ENCODE data around the gene GSG1L2.

The GSG1L2 gene

GRCh38 chr17:9811537-9811936 lies 10.3 kb downstream of the GSG1L2 start:
- no peak for ATAC-seq
- Mint-ChIP-seq H3K27me3 (no peaks in the 10 kb centered on the region), H3K9me3 (peaks cover 5% of the 10 kb centered on the region), H3K36me3 (no peaks in the 10 kb centered on the region), H3K4me1 (no peaks in the 10 kb centered on the region), H3K27ac (no peak overlapping the region), H3K4me3 (no peak overlapping the region)

GRCh38 chr17:9811086-9811485 lies 10.8 kb downstream of the GSG1L2 start:
- H3K9me3 Mint-ChIP-seq, result peaks cover under 1% of the 10 kb centered on the region
- no peaks in the 10 kb centered on the region for H3K27me3 Mint-ChIP-seq
- H3K4me3 Mint-ChIP-seq, result no peak overlapping the region
- no peak overlapping the region for H3K27ac Mint-ChIP-seq
- no peak for ATAC-seq
- no peaks in the 10 kb centered on the region for H3K4me1 Mint-ChIP-seq
- no peaks in the 10 kb centered on the region for H3K36me3 Mint-ChIP-seq

GRCh38 chr17:9810100-9810949 lies 11.6 kb downstream of the GSG1L2 start:
- Mint-ChIP-seq H3K4me3 (no peak overlapping the region), H3K36me3 (no peaks in the 10 kb centered on the region), H3K27me3 (no peaks in the 10 kb centered on the region), H3K4me1 (no peaks in the 10 kb centered on the region), H3K27ac (no peak overlapping the region), H3K9me3 (no peaks in the 10 kb centered on the region)
- no peak for ATAC-seq

- Mint-ChIP-seq H3K27ac (no peak overlapping the region), H3K27me3 (no peaks in the 10 kb centered on the region), H3K4me3 (no peak overlapping the region), H3K36me3 (no peaks in the 10 kb centered on the region), H3K4me1 (no peaks in the 10 kb centered on the region), H3K9me3 (peaks cover 5% of the 10 kb centered on the region)
- no peak for ATAC-seq
These were observed 12.5 kb downstream of the GSG1L2 start for GRCh38 chr17:9809409-9809808.

GRCh38 chr17:9806699-9807098 lies 15.2 kb downstream of the GSG1L2 start:
- Mint-ChIP-seq H3K9me3 (peaks cover 5% of the 10 kb centered on the region), H3K4me1 (no peaks in the 10 kb centered on the region), H3K27ac (no peak overlapping the region), H3K27me3 (no peaks in the 10 kb centered on the region), H3K4me3 (no peak overlapping the region), H3K36me3 (no peaks in the 10 kb centered on the region)
- ATAC-seq, result no peak

- Mint-ChIP-seq H3K4me1 (no peaks in the 10 kb centered on the region), H3K4me3 (no peak overlapping the region), H3K27ac (no peak overlapping the region), H3K9me3 (peaks cover 5% of the 10 kb centered on the region), H3K27me3 (no peaks in the 10 kb centered on the region), H3K36me3 (no peaks in the 10 kb centered on the region)
- no peak for ATAC-seq
These were observed 16.1 kb downstream of the GSG1L2 start for GRCh38 chr17:9805769-9806168.

GRCh38 chr17:9802697-9803096 lies 19.2 kb downstream of the GSG1L2 start:
- Mint-ChIP-seq H3K27ac (no peak overlapping the region), H3K9me3 (peaks cover 5% of the 10 kb centered on the region), H3K36me3 (no peaks in the 10 kb centered on the region), H3K4me3 (no peak overlapping the region), H3K4me1 (no peaks in the 10 kb centered on the region), H3K27me3 (peaks cover 16% of the 10 kb centered on the region)
- ATAC-seq, result no peak

- ATAC-seq, result no peak
- peaks cover 20% of the 10 kb centered on the region for H3K27me3 Mint-ChIP-seq
- no peak overlapping the region for H3K4me3 Mint-ChIP-seq
- H3K4me1 Mint-ChIP-seq, result no peaks in the 10 kb centered on the region
- H3K36me3 Mint-ChIP-seq, result no peaks in the 10 kb centered on the region
- no peak overlapping the region for H3K27ac Mint-ChIP-seq
- H3K9me3 Mint-ChIP-seq, result peaks cover 5% of the 10 kb centered on the region
These were observed 19.6 kb downstream of the GSG1L2 start for GRCh38 chr17:9802294-9802693.

GRCh38 chr17:9801505-9801904 lies 20.4 kb downstream of the GSG1L2 start:
- Mint-ChIP-seq H3K36me3 (no peaks in the 10 kb centered on the region), H3K9me3 (peaks cover 5% of the 10 kb centered on the region), H3K4me3 (no peak overlapping the region), H3K4me1 (no peaks in the 10 kb centered on the region), H3K27me3 (peaks cover 23% of the 10 kb centered on the region), H3K27ac (no peak overlapping the region)
- no peak for ATAC-seq

- no peak overlapping the region for H3K27ac Mint-ChIP-seq
- no peaks in the 10 kb centered on the region for H3K9me3 Mint-ChIP-seq
- H3K4me1 Mint-ChIP-seq, result no peaks in the 10 kb centered on the region
- H3K36me3 Mint-ChIP-seq, result no peaks in the 10 kb centered on the region
- H3K27me3 Mint-ChIP-seq, result peaks cover 23% of the 10 kb centered on the region
- ATAC-seq, result no peak
- H3K4me3 Mint-ChIP-seq, result no peak overlapping the region
These were observed 23.2 kb downstream of the GSG1L2 start for GRCh38 chr17:9798724-9799123.

- no peak overlapping the region for H3K4me3 Mint-ChIP-seq
- H3K9me3 Mint-ChIP-seq, result no peaks in the 10 kb centered on the region
- no peaks in the 10 kb centered on the region for H3K4me1 Mint-ChIP-seq
- no peak overlapping the region for H3K27ac Mint-ChIP-seq
- ATAC-seq, result no peak
- peaks cover 23% of the 10 kb centered on the region for H3K27me3 Mint-ChIP-seq
- no peaks in the 10 kb centered on the region for H3K36me3 Mint-ChIP-seq
These were observed 23.9 kb downstream of the GSG1L2 start for GRCh38 chr17:9798008-9798407.

- peaks cover 4% of the 10 kb centered on the region for H3K27me3 Mint-ChIP-seq
- no peak overlapping the region for H3K4me3 Mint-ChIP-seq
- H3K4me1 Mint-ChIP-seq, result no peaks in the 10 kb centered on the region
- no peak for ATAC-seq
- H3K27ac Mint-ChIP-seq, result no peak overlapping the region
- no peaks in the 10 kb centered on the region for H3K9me3 Mint-ChIP-seq
- no peaks in the 10 kb centered on the region for H3K36me3 Mint-ChIP-seq
These were observed 29.6 kb downstream of the GSG1L2 start for GRCh38 chr17:9792181-9792840.

- no peak for ATAC-seq
- Mint-ChIP-seq H3K4me3 (no peak within 1 kb of the TSS), H3K27me3 (no peaks in the 10 kb centered on the region), H3K9me3 (no peaks in the 10 kb centered on the region), H3K27ac (no peak within 1 kb of the TSS), H3K4me1 (no peaks in the 10 kb centered on the region), H3K36me3 (no peaks in the 10 kb centered on the region)
These were observed 30.7 kb downstream of the GSG1L2 start, which contains the start of gene DHRS7C for GRCh38 chr17:9790889-9791876. DHRS7C (minus strand) TSS chr17:9791592; CDS start chr17:9791284, 308 bp downstream.

GRCh38 chr17:9790316-9790715 lies 31.6 kb downstream of the GSG1L2 start:
- H3K27me3 Mint-ChIP-seq, result no peaks in the 10 kb centered on the region
- ATAC-seq, result no peak

GRCh38 chr17:9788601-9789000 lies 33.3 kb downstream of the GSG1L2 start:
- H3K4me3 Mint-ChIP-seq, result no peak overlapping the region
- no peaks in the 10 kb centered on the region for H3K27me3 Mint-ChIP-seq
- H3K4me1 Mint-ChIP-seq, result no peaks in the 10 kb centered on the region
- no peaks in the 10 kb centered on the region for H3K9me3 Mint-ChIP-seq
- ATAC-seq, result no peak
- H3K36me3 Mint-ChIP-seq, result no peaks in the 10 kb centered on the region
- no peak overlapping the region for H3K27ac Mint-ChIP-seq

More at GRCh38 chr17:9790316-9790715, 31.6 kb downstream of the GSG1L2 start:
- no peaks in the 10 kb centered on the region for H3K4me1 Mint-ChIP-seq
- no peak overlapping the region for H3K4me3 Mint-ChIP-seq
- H3K27ac Mint-ChIP-seq, result no peak overlapping the region
- no peaks in the 10 kb centered on the region for H3K36me3 Mint-ChIP-seq
- no peaks in the 10 kb centered on the region for H3K9me3 Mint-ChIP-seq
